IMR-90 (cell line): Measurements from ENCODE around the gene ATRN. TPM values are rescaled to one million over a fixed set of nuclear protein-coding genes. Genes with fewer than 3 reads are reported as not detected.

ENCODE experiments used
- ATAC-seq: fragments of 200-7000 bp; cut with Tn5 transposase; 2 replicates; pipeline ENCODE4 v1.9.1; 2020; ENCODE audit warnings: low read depth, mild to moderate bottlenecking, moderate library complexity
- BruUV-seq: library from RNA; stranded (reverse); fragments of 400-500 nt; replicated peaks from 2 replicates; lab custom pipeline; 2021; lab: Mats Ljungman, UMichigan
- CTCF ChIA-PET: fragments of 300-600 bp; formaldehyde crosslinking; extraction: SDS; loops from one replicate; lab custom pipeline; 2021; ENCODE audit warnings: antibody characterized with exemption; lab: Yijun Ruan, JAX
- POLR2A ChIA-PET: fragments of 300-600 bp; sonication (Branson Sonifier 250); formaldehyde crosslinking; loops from one replicate; lab custom pipeline; 2022; ENCODE audit warnings: antibody characterized with exemption; ENCODE audit not compliant: unreplicated experiment; lab: Charles Lee
- DNase-seq: peaks from one replicate; pipeline ENCODE4 v3.0.0; 2013
- H2AFZ ChIP-seq: replicated peaks from 2 replicates; pipeline ENCODE3; 2013; ENCODE audit warnings: low read length, mild to moderate bottlenecking; ENCODE audit not compliant: poor library complexity
- H2AK5ac ChIP-seq: 2 replicates; pipeline ENCODE4 v1.6.1; 2013; ENCODE audit warnings: low read depth, low read length, inconsistent platforms
- H2AK9ac ChIP-seq: replicated peaks from 2 replicates; pipeline ENCODE3; 2013; ENCODE audit warnings: mild to moderate bottlenecking, low read depth, low read length, moderate library complexity; ENCODE audit not compliant: poor library complexity
- H2BK120ac ChIP-seq: 2 replicates; pipeline ENCODE4 v1.6.1; 2013; ENCODE audit warnings: low read depth, low read length, inconsistent platforms
- H2BK15ac ChIP-seq: 3 replicates; pipeline ENCODE4 v1.6.1; 2013; ENCODE audit warnings: low read depth, low read length, inconsistent platforms
- H2BK20ac ChIP-seq: 2 replicates; pipeline ENCODE4 v1.6.1; 2013; ENCODE audit warnings: low read depth, mild to moderate bottlenecking, inconsistent platforms, low read length, moderate library complexity
- H2BK5ac ChIP-seq: 2 replicates; pipeline ENCODE4 v1.6.1; 2013; ENCODE audit warnings: mild to moderate bottlenecking, low read depth, low read length, inconsistent platforms; ENCODE audit not compliant: poor library complexity, severe bottlenecking
- H3K14ac ChIP-seq: replicated peaks from 2 replicates; pipeline ENCODE4 v1.6.1; 2013; ENCODE audit warnings: low read depth, low read length, inconsistent platforms
- H3K18ac ChIP-seq: 2 replicates; pipeline ENCODE4 v1.6.1; 2013; ENCODE audit warnings: low read depth, low read length, control low read depth
- H3K23ac ChIP-seq: 2 replicates; pipeline ENCODE4 v1.6.1; 2013; ENCODE audit warnings: low read depth, low read length, inconsistent platforms
- H3K27ac ChIP-seq: 2 replicates; pipeline ENCODE4 v1.5.1; 2013; ENCODE audit warnings: mild to moderate bottlenecking, control low read depth, low read length; ENCODE audit not compliant: insufficient read depth
- H3K27me3 ChIP-seq: 2 replicates; pipeline ENCODE4 v1.6.1; 2013; ENCODE audit warnings: low read length; ENCODE audit not compliant: control insufficient read depth, insufficient read depth
- H3K36me3 ChIP-seq: 2 replicates; pipeline ENCODE4 v1.6.1; 2013; ENCODE audit warnings: low read length, mixed read lengths; ENCODE audit not compliant: control insufficient read depth, insufficient read depth
- H3K4ac ChIP-seq: 2 replicates; pipeline ENCODE4 v1.6.1; 2013; ENCODE audit warnings: low read depth, low read length, inconsistent platforms
- H3K4me1 ChIP-seq: 2 replicates; pipeline ENCODE4 v1.6.1; 2013; ENCODE audit warnings: low read length, mixed read lengths; ENCODE audit not compliant: control insufficient read depth, insufficient read depth
- H3K4me2 ChIP-seq: 2 replicates; pipeline ENCODE4 v1.6.1; 2013; ENCODE audit warnings: low read depth, mild to moderate bottlenecking, control low read depth, low read length, moderate library complexity
- H3K4me3 ChIP-seq: 2 replicates; pipeline ENCODE4 v1.5.1; 2013; ENCODE audit warnings: low read depth, mild to moderate bottlenecking, control low read depth, low read length, moderate library complexity; ENCODE audit not compliant: insufficient read depth
- H3K56ac ChIP-seq: 2 replicates; pipeline ENCODE4 v1.6.1; 2013; ENCODE audit warnings: low read length, inconsistent platforms; ENCODE audit not compliant: insufficient read depth; ENCODE audit errors: extremely low read depth
- H3K79me1 ChIP-seq, 2 experiments: 2 replicates each; pipeline ENCODE4 v1.6.1; 2013; ENCODE audit warnings: low read length in 2 of 2, inconsistent platforms in 1 of 2, low read depth in 1 of 2
- H3K9ac ChIP-seq: 2 replicates; pipeline ENCODE4 v1.6.1; 2013; ENCODE audit warnings: low read depth, low read length, control low read depth
- H3K9me1 ChIP-seq: 2 replicates; pipeline ENCODE4 v1.6.1; 2013; ENCODE audit warnings: low read length, inconsistent platforms; ENCODE audit not compliant: insufficient read depth
- H3K9me3 ChIP-seq: 2 replicates; pipeline ENCODE4 v1.6.1; 2013; ENCODE audit warnings: low read length; ENCODE audit not compliant: control insufficient read depth, insufficient read depth
- H4K20me1 ChIP-seq: 2 replicates; pipeline ENCODE4 v1.6.1; 2013; ENCODE audit warnings: low read length, inconsistent platforms; ENCODE audit not compliant: insufficient read depth
- H4K5ac ChIP-seq: 2 replicates; pipeline ENCODE4 v1.6.1; 2013; ENCODE audit warnings: mild to moderate bottlenecking, low read depth, low read length, control low read depth
- H4K8ac ChIP-seq, 2 experiments: 2 replicates each; pipeline ENCODE4 v1.6.1; 2013; ENCODE audit warnings: low read depth in 2 of 2, low read length in 2 of 2, control low read depth in 1 of 2, inconsistent platforms in 1 of 2
- H4K91ac ChIP-seq: 2 replicates; pipeline ENCODE4 v1.6.1; 2013; ENCODE audit warnings: low read depth, low read length, inconsistent platforms; ENCODE audit not compliant: insufficient read depth
- CEBPB ChIP-seq: IDR thresholded peaks from 2 replicates; pipeline ENCODE4 v1.6.1; 2012; ENCODE audit warnings: low read depth, low read length, improper control_type of control experiment
- CHD1 ChIP-seq: IDR thresholded peaks from 2 replicates; pipeline ENCODE4 v1.6.1; 2012; ENCODE audit warnings: low read depth, low read length, improper control_type of control experiment
- CTCF ChIP-seq: conservative IDR thresholded peaks from 2 replicates; pipeline ENCODE4 v1.5.1; 2012; ENCODE audit warnings: mild to moderate bottlenecking, low read depth, low read length, improper control_type of control experiment
- ELK1 ChIP-seq: fragments of 150-350 bp; IDR thresholded peaks from 2 replicates; pipeline ENCODE4 v1.6.1; 2016; ENCODE audit warnings: low read depth, mild to moderate bottlenecking, low read length, moderate library complexity, borderline replicate concordance
- FOS ChIP-seq: fragments of 150-350 bp; IDR thresholded peaks from 2 replicates; pipeline ENCODE4 v1.6.1; 2016; ENCODE audit warnings: low read depth, low read length
- MAFK ChIP-seq: IDR thresholded peaks from 2 replicates; pipeline ENCODE4 v1.6.1; 2012; ENCODE audit warnings: low read depth, low read length, improper control_type of control experiment
- MAZ ChIP-seq: IDR thresholded peaks from 2 replicates; pipeline ENCODE4 v1.6.1; 2012; ENCODE audit warnings: low read depth, mild to moderate bottlenecking, low read length, improper control_type of control experiment, moderate library complexity, borderline replicate concordance
- NFE2L2 ChIP-seq: fragments of 150-350 bp; IDR thresholded peaks from 2 replicates; pipeline ENCODE4 v1.6.1; 2016; ENCODE audit warnings: low read depth, mild to moderate bottlenecking, low read length
- POLR2A ChIP-seq: IDR thresholded peaks from 2 replicates; pipeline ENCODE4 v1.6.1; 2012; ENCODE audit warnings: mild to moderate bottlenecking, low read depth, low read length
- RAD21 ChIP-seq: IDR thresholded peaks from 2 replicates; pipeline ENCODE4 v1.6.1; 2012; ENCODE audit warnings: low read length, improper control_type of control experiment
- RCOR1 ChIP-seq: IDR thresholded peaks from 2 replicates; pipeline ENCODE4 v1.6.1; 2012; ENCODE audit warnings: mild to moderate bottlenecking, low read length, improper control_type of control experiment; ENCODE audit not compliant: insufficient replicate concordance
- RFX5 ChIP-seq: IDR thresholded peaks from 2 replicates; pipeline ENCODE4 v1.8.0; 2012; ENCODE audit warnings: low read depth, mild to moderate bottlenecking, low read length, moderate library complexity
- SMC3 ChIP-seq: fragments of 150-350 bp; IDR thresholded peaks from 2 replicates; pipeline ENCODE4 v1.6.1; 2016; ENCODE audit warnings: low read depth, mild to moderate bottlenecking, antibody characterized with exemption, low read length, moderate library complexity
- USF2 ChIP-seq: fragments of 150-350 bp; IDR thresholded peaks from 2 replicates; pipeline ENCODE4 v1.6.1; 2017; ENCODE audit warnings: mild to moderate bottlenecking, antibody characterized with exemption, low read length, low read depth
- WGBS, 2 experiments: methylation state at CpG; one replicate each; pipeline versions ENCODE4 v1.1.5 to v1.1.7; 2013; ENCODE audit warnings: missing lambda C conversion rate in 2 of 2; ENCODE audit not compliant: insufficient read length in 1 of 2; ENCODE audit errors: extremely low coverage in 2 of 2; 5-methylcytosine and 5-hydroxymethylcytosine counted together
- dilution Hi-C: fragments of 300-500 bp; cut with HindIII; formaldehyde crosslinking; loops from one replicate; pipeline ENCODE4 v1.14.3; 2018; ENCODE audit warnings: low sequenced_read_pairs; ENCODE audit not compliant: unreplicated experiment
- in situ Hi-C: fragments of 300-500 bp; cut with MboI; formaldehyde crosslinking; loops from 3 replicates; pipeline ENCODE4 v1.14.3; 2019; ENCODE audit warnings: low sequenced_read_pairs, inconsistent platforms, mixed read lengths
- intact Hi-C: fragments of 100-400 bp; cut with micrococcal nuclease; formaldehyde crosslinking; loops from 2 replicates; pipeline ENCODE4 v1.10.0; 2022
- polyA plus RNA-seq, 3 experiments: library from polyadenylated mRNA; depleted of rRNA; stranded (reverse); fragments of >200 nt; gene quantifications; 2 replicates each; pipeline ENCODE4 v1.2.3, GENCODE V29; 2012; ENCODE audit warnings: low replicate concordance in 1 of 3
- total RNA-seq: library from RNA; depleted of rRNA; stranded (reverse); fragments of >200 nt; gene quantifications from 2 replicates; pipeline ENCODE4 v1.2.3, GENCODE V29; 2012

The ATRN gene
- total and polyA plus RNA-seq, 2 of the 4 experiments (the other 2 are of a cell fraction), result 32.3 to 46.2 TPM

- Histone ChIP-seq H4K8ac (no peak overlapping the region), H3K23ac (no peak overlapping the region), H3K9me1 (peaks cover 7% of the 10 kb centered on the region; the same call in 1 of the 2 replicates), H3K14ac (no peak overlapping the region), H3K9me3 (peaks cover 5% of the 10 kb centered on the region; the same call in 1 of the 2 replicates), H3K4me3 (no peak overlapping the region), H3K27me3 (peaks cover 26% of the 10 kb centered on the region), H3K4me1 (no peaks in the 10 kb centered on the region), H3K79me1 (no peaks in the 10 kb centered on the region), H2BK15ac (no peak overlapping the region), H3K56ac (no peak overlapping the region), H2BK120ac (no peak overlapping the region), H2AK9ac (no peak overlapping the region), H3K4me2 (no peak overlapping the region), H2AK5ac (no peak overlapping the region), H3K27ac (no peak overlapping the region), H3K36me3 (no peaks in the 10 kb centered on the region), H2BK5ac (no peak overlapping the region), H3K9ac (no peak overlapping the region), H4K20me1 (no peaks in the 10 kb centered on the region), H2AFZ (no peak overlapping the region), H4K91ac (no peak overlapping the region), H4K5ac (no peak overlapping the region), H3K18ac (no peak overlapping the region), H2BK20ac (no peak overlapping the region), H3K4ac (no peak overlapping the region)
- no peak for TF ChIP-seq CHD1
- TF ChIP-seq CEBPB, result no peak
- no peak for TF ChIP-seq ELK1
- TF ChIP-seq RCOR1, result no peak
- no peak for TF ChIP-seq MAZ
- TF ChIP-seq POLR2A, result no peak
- no peak for TF ChIP-seq RAD21
- TF ChIP-seq CTCF, result no peak
- no peak for TF ChIP-seq USF2
- no peak for TF ChIP-seq NFE2L2
- TF ChIP-seq FOS, result no peak
- no peak for TF ChIP-seq SMC3
- no peak for TF ChIP-seq MAFK
- TF ChIP-seq RFX5, result no peak
- dilution Hi-C loops, result no loop called here
- no peak for DNase-seq
- in situ Hi-C loops, result no loop called here
- CTCF ChIA-PET, result no interaction called here
- no TSS peak for BruUV-seq
- intact Hi-C loops, result no loop called here
- 96% methylated on average over 3 of the region's 4 CpGs; no CpG with 5 or more reads in 1 of the 2 experiments for WGBS, 2 experiments
- POLR2A ChIA-PET, result no interaction called here
- no peak for ATAC-seq
Measured at GRCh38 chr20:3655131-3655405, 184.2 kb downstream of the ATRN start.
